CD8-positive, alpha-beta memory T cell (primary cell): ENCODE results near the gene NHS. TPM values are rescaled to one million over a fixed set of nuclear protein-coding genes. Genes with fewer than 3 reads are reported as not detected.

Experiments used
- CTCF ChIA-PET: fragments of 350-600 bp; sonication (Branson Sonifier 250); formaldehyde crosslinking; loops from one replicate; lab custom pipeline; 2021; ENCODE audit warnings: antibody characterized with exemption; lab: Charles Lee
- POLR2A ChIA-PET: fragments of 350-600 bp; sonication (Branson Sonifier 250); formaldehyde crosslinking; loops from one replicate; lab custom pipeline; 2021; ENCODE audit warnings: antibody characterized with exemption; lab: Charles Lee
- DNase-seq, 5 donors: peaks; one replicate each; pipeline versions ENCODE4 v3.0.0 to v3.0.0-alpha.2; 2020 to 2022; ENCODE audit warnings: mixed read lengths in 1 of 5
- H3K27ac ChIP-seq: one replicate; pipeline ENCODE4 v1.7.0; 2013; ENCODE audit warnings: low read depth, mild to moderate bottlenecking, low read length, moderate library complexity
- H3K27me3 ChIP-seq: 2 replicates; pipeline ENCODE4 v1.7.0; 2013; ENCODE audit warnings: low read length, mild to moderate bottlenecking; ENCODE audit not compliant: insufficient read depth, poor library complexity, severe bottlenecking
- H3K36me3 ChIP-seq: 2 replicates; pipeline ENCODE4 v1.7.0; 2013; ENCODE audit warnings: mild to moderate bottlenecking, low read length, moderate library complexity; ENCODE audit not compliant: insufficient read depth
- H3K4me1 ChIP-seq: 2 replicates; pipeline ENCODE4 v1.7.0; 2013; ENCODE audit warnings: mild to moderate bottlenecking, low read length, moderate library complexity; ENCODE audit not compliant: insufficient read depth
- H3K4me3 ChIP-seq: 2 replicates; pipeline ENCODE4 v1.7.0; 2013; ENCODE audit warnings: mild to moderate bottlenecking, low read length
- H3K9me3 ChIP-seq: 2 replicates; pipeline ENCODE4 v1.7.0; 2013; ENCODE audit warnings: mild to moderate bottlenecking, low read length
- H3K27ac Mint-ChIP-seq, 8 donors: one replicate each; pipeline ENCODE4 v1.8.0; 2020 to 2021; ENCODE audit warnings: mixed read lengths in 8 of 8, mild to moderate bottlenecking in 6 of 8, inconsistent platforms in 3 of 8, moderate library complexity in 3 of 8
- H3K27me3 Mint-ChIP-seq, 2 donors: one replicate each; pipeline ENCODE4 v1.8.0; 2020 to 2021; ENCODE audit warnings: mixed read lengths in 2 of 2, mild to moderate bottlenecking in 1 of 2, moderate library complexity in 1 of 2
- H3K36me3 Mint-ChIP-seq, 3 donors: one replicate each; pipeline ENCODE4 v1.8.0; 2020 to 2021; ENCODE audit warnings: mixed read lengths in 3 of 3, inconsistent platforms in 1 of 3, mild to moderate bottlenecking in 1 of 3
- H3K4me1 Mint-ChIP-seq, 3 donors: one replicate each; pipeline ENCODE4 v1.8.0; 2020 to 2021; ENCODE audit warnings: mixed read lengths in 3 of 3, inconsistent platforms in 1 of 3, mild to moderate bottlenecking in 1 of 3
- H3K4me3 Mint-ChIP-seq, 7 donors: one replicate each; pipeline ENCODE4 v1.8.0; 2020 to 2021; ENCODE audit warnings: mixed read lengths in 7 of 7, mild to moderate bottlenecking in 6 of 7, moderate library complexity in 4 of 7, inconsistent platforms in 2 of 7
- H3K9me3 Mint-ChIP-seq, 5 donors: one replicate each; pipeline ENCODE4 v1.8.0; 2020 to 2022; ENCODE audit warnings: mixed read lengths in 5 of 5, mild to moderate bottlenecking in 3 of 5, moderate library complexity in 2 of 5, inconsistent platforms in 1 of 5
- polyA plus RNA-seq: library from polyadenylated mRNA; unstranded; fragments of 300-500 nt; fragmentation: Illumina TruSeq; gene quantifications from one replicate; pipeline ENCODE4 v1.2.3, GENCODE V29; 2021
- total RNA-seq, 2 experiments: library from RNA; stranded (reverse); gene quantifications; one replicate each; pipeline ENCODE4 v1.2.3, GENCODE V29; 2021

The NHS gene
- total and polyA plus RNA-seq, 3 experiments from 2014 or later = 9.6 to 11.3 TPM; not detected in 1

DNA sequence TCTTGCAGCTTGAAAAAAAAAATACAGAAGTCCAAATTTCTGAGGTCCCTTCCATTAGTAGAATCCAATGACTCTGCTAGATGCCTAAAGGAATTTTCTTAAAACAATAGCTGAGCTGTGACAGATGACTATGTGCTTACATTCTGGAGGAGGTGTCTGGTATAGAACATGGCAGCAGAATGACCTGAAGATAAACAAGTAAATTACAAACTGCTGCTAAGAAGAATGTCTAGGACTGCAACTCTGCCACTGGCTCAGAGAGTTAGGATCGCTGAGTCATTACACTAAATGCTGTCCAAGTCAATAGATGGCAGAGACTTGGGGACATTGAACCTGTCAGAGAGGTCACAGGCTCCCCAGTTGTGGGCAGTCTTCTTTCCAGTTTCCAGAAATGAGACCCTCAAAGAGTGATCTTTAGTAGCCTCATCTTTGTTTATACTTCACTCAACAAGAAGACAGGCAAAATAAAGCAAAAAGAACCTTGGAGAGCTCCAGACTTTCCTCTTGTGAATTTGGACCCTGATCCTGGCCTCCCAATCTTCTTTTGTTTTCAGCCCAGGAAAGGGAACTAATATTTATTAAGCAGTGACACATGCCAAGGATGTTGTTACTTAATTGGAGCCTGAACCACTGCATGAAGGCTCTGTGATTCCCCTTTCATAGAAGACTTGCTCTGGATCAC lies 305.9 kb downstream of the NHS start:
- ChIA-PET CTCF (interaction anchor here (0.6 kb wide), 1 partner anchor 508 kb away, joined by 3 read pairs; no protein-coding TSS in a partner anchor), POLR2A (no interaction called here)
- H3K4me3 ChIP-seq = no peak overlapping the region
- H3K27me3 ChIP-seq = no peaks in the 10 kb centered on the region
- H3K4me3 Mint-ChIP-seq = no peak overlapping the region
- H3K9me3 Mint-ChIP-seq = peaks cover 0 to 3% (median 0%) of the 10 kb centered on the region in 5 donors
- no peaks in the 10 kb centered on the region for H3K36me3 Mint-ChIP-seq
- H3K27me3 Mint-ChIP-seq = peaks cover 0 to 8% of the 10 kb centered on the region in 2 donors
- no peak overlapping the region for H3K27ac ChIP-seq
- no peaks in the 10 kb centered on the region for H3K4me1 ChIP-seq
- DNase-seq = no peak
- no peaks in the 10 kb centered on the region for H3K36me3 ChIP-seq
- no peak overlapping the region for H3K27ac Mint-ChIP-seq
- H3K4me1 Mint-ChIP-seq = peaks cover 6 to 17% (median 13%) of the 10 kb centered on the region in 3 donors
- no peaks in the 10 kb centered on the region for H3K9me3 ChIP-seq

DNA sequence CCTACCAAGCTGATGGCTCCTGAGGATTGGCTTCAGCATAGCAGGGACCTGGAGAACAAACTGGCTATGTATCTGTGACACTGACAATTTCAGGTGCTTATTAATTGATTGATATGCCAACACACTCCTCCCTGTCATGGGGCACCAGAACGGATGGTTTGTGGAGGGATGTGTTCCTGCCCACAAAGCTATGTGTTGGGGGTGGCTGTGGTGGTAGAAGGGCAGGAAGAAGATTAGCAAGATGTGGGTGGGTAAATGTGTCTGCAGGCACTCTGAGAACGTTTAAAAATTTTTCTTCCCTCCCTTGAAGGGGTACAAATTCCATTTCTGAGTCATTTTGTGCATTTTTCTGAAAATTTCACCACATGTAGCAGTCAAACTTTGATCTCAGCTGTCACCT lies 307.3 kb downstream of the NHS start:
- Histone ChIP-seq H3K9me3 (no peaks in the 10 kb centered on the region), H3K27ac (no peak overlapping the region), H3K4me1 (no peaks in the 10 kb centered on the region), H3K36me3 (no peaks in the 10 kb centered on the region), H3K4me3 (no peak overlapping the region), H3K27me3 (no peaks in the 10 kb centered on the region)
- Mint-ChIP-seq H3K4me3 (peak overlapping the region in 4 of 7 donors; percentile 8 to 51 (median 44)), H3K36me3 (no peaks in the 10 kb centered on the region), H3K27ac (peak overlapping the region in 1 of 8 donors; percentile 67), H3K4me1 (peaks cover 6 to 17% (median 13%) of the 10 kb centered on the region in 3 donors), H3K27me3 (peaks cover 0 to 8% of the 10 kb centered on the region in 2 donors), H3K9me3 (peaks cover 0 to 3% (median 0%) of the 10 kb centered on the region in 5 donors)
- no peak for DNase-seq
- CTCF ChIA-PET = no interaction called here
- POLR2A ChIA-PET = no interaction called here

DNA sequence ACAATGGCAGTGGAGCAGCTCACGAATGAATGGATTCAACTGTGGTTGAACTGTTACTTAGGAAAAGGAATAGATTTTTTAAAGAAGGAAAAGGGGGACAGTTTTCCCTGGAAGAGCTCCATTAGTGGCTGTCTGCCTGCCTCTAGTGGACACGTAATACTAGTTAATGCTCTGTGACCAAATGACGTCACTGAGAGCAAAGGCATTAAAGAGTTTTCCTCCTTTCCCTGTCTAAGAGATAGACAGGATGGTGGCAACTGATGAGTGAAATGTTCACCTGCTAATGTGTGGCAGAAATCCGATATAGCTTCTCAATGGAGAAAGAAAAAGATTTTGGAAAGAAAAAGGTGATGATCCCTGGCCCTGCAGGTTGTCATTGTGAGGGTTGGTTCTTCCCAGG lies 310.0 kb downstream of the NHS start:
- Histone ChIP-seq H3K27me3 (no peaks in the 10 kb centered on the region), H3K4me3 (no peak overlapping the region), H3K4me1 (no peaks in the 10 kb centered on the region), H3K36me3 (no peaks in the 10 kb centered on the region), H3K9me3 (no peaks in the 10 kb centered on the region), H3K27ac (no peak overlapping the region)
- Mint-ChIP-seq H3K27me3 (peaks cover 0 to 10% of the 10 kb centered on the region in 2 donors), H3K27ac (no peak overlapping the region), H3K36me3 (no peaks in the 10 kb centered on the region), H3K4me1 (peaks cover 6 to 17% (median 13%) of the 10 kb centered on the region in 3 donors), H3K4me3 (no peak overlapping the region), H3K9me3 (peaks cover 0 to 3% (median 0%) of the 10 kb centered on the region in 5 donors)
- POLR2A ChIA-PET = no interaction called here
- CTCF ChIA-PET = no interaction called here
- DNase-seq = no peak

DNA sequence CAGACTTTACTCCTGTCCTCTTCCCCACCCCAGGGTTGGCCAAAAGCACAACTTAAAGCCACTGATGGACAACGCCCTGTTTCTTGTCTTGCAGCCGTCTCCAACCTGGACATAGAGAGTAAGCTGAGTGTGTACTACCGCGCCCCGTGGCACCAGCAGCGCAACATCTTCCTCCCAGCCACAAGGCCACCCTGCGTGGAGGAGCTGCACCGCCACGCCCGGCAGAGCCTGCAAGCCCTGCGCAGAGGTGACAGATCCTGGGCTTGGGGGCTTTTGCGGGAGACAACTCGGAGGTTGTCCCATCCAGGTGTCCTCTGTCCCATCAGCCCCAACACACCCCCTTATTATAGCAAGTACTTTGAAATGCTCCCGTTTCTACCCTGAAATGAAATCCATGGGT lies 312.6 kb downstream of the NHS start:
- no peaks in the 10 kb centered on the region for H3K4me1 ChIP-seq
- POLR2A ChIA-PET = no interaction called here
- no peaks in the 10 kb centered on the region for H3K36me3 ChIP-seq
- H3K27ac ChIP-seq = no peak overlapping the region
- peaks cover 0 to 10% of the 10 kb centered on the region in 2 donors for H3K27me3 Mint-ChIP-seq
- DNase-seq = no peak
- H3K9me3 ChIP-seq = no peaks in the 10 kb centered on the region
- CTCF ChIA-PET = no interaction called here
- peaks cover under 1 to 5% (median 4%) of the 10 kb centered on the region in 3 donors for H3K4me1 Mint-ChIP-seq
- H3K4me3 Mint-ChIP-seq = no peak overlapping the region
- no peak overlapping the region for H3K4me3 ChIP-seq
- no peaks in the 10 kb centered on the region for H3K36me3 Mint-ChIP-seq
- no peaks in the 10 kb centered on the region for H3K27me3 ChIP-seq
- peaks cover 0 to 3% (median 0%) of the 10 kb centered on the region in 5 donors for H3K9me3 Mint-ChIP-seq
- no peak overlapping the region for H3K27ac Mint-ChIP-seq

DNA sequence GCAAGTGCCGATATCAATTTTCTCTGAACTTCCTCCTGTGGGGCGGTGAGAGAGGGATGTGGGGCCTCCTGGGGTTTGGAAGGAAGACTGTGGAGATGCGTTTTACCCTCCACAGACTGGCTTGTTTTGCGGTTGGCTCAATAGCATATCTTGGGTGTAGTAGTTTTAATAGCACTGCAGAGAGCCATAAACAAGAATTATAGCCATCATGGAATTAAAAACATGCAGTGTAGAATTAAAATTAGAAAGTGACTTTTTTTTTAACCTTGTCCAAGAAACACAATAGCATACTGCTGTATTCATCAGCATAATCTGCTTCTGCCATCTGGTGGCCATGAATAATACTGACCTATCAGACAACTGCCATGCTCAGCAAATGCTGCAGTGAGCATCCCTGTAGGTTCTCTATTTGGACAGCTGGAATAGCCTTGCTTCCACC lies 315.0 kb downstream of the NHS start:
- H3K27me3 ChIP-seq = no peaks in the 10 kb centered on the region
- H3K27me3 Mint-ChIP-seq = peaks cover 0 to 8% of the 10 kb centered on the region in 2 donors
- POLR2A ChIA-PET = no interaction called here
- no peak overlapping the region for H3K4me3 Mint-ChIP-seq
- CTCF ChIA-PET = interaction anchor here (1.8 kb wide), 1 partner anchor 448 kb away, joined by 4 read pairs; no protein-coding TSS in a partner anchor
- H3K36me3 ChIP-seq = no peaks in the 10 kb centered on the region
- H3K36me3 Mint-ChIP-seq = peaks cover 0 to 2% (median 0%) of the 10 kb centered on the region in 3 donors
- H3K9me3 Mint-ChIP-seq = peaks cover 0 to 3% (median 0%) of the 10 kb centered on the region in 5 donors
- peak in 4 of 5 donors; percentile 1 to 45 (median 20) for DNase-seq
- no peaks in the 10 kb centered on the region for H3K4me1 Mint-ChIP-seq
- H3K4me3 ChIP-seq = no peak overlapping the region
- no peak overlapping the region for H3K27ac ChIP-seq
- H3K27ac Mint-ChIP-seq = peak overlapping the region in 1 of 8 donors; percentile 17
- H3K9me3 ChIP-seq = no peaks in the 10 kb centered on the region
- no peaks in the 10 kb centered on the region for H3K4me1 ChIP-seq

DNA sequence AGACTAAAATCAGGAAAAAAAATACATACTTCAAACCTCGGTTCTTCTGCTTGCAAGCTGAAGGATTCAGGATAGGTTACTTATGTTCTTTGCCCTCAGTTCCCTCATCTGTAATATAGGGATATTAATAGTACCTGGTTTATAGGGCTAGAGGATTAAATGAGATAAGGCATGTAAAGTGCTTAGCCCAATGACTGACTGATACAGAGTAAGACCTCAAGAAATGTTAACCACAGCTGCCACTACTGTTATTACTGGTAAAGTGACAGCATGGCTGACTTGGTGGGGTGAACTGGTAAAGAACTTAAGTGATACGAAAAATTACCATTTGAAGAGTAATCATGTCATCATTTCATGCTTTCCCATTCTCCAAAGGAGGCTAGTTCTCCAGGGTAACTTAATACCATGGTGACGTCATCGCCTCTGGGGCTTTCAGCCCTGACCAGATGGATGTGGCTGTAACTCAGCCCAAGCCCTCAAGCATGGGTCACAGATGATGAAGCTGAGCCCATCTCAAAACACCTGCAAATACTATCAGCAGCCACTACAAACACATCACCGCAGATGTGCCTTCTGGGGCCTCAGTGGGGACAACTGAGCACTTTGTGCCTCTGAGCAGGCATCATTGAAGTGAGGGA lies 317.8 kb downstream of the NHS start:
- no peaks in the 10 kb centered on the region for H3K27me3 ChIP-seq
- no peaks in the 10 kb centered on the region for H3K9me3 ChIP-seq
- no peaks in the 10 kb centered on the region for H3K4me1 Mint-ChIP-seq
- no peaks in the 10 kb centered on the region for H3K9me3 Mint-ChIP-seq
- CTCF ChIA-PET = no interaction called here
- no peak overlapping the region for H3K4me3 ChIP-seq
- no peak for DNase-seq
- H3K27me3 Mint-ChIP-seq = peaks cover 0 to 3% of the 10 kb centered on the region in 2 donors
- no peak overlapping the region for H3K4me3 Mint-ChIP-seq
- peaks cover 0 to 2% (median 0%) of the 10 kb centered on the region in 3 donors for H3K36me3 Mint-ChIP-seq
- H3K27ac ChIP-seq = no peak overlapping the region
- POLR2A ChIA-PET = no interaction called here
- no peaks in the 10 kb centered on the region for H3K36me3 ChIP-seq
- no peaks in the 10 kb centered on the region for H3K4me1 ChIP-seq
- H3K27ac Mint-ChIP-seq = no peak overlapping the region

DNA sequence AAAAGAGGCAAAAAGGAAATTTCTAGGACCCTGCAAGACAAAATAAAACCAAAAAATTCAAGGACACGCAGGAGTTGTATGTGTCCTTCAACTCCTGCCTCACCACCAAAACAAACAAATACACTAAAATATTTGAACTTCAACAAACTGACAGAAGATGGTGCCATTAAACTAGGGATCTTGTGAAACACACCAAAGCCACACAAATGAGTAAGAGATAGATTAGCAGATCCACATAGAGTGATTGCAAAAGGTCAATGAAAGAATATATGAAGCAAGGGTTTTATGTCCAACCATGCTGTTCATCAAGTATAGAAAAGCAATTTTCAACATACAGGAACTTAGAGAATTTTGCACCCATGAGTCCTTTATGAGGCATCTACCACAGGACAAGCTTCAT lies 322.2 kb downstream of the NHS start:
- CTCF ChIA-PET = no interaction called here
- Histone ChIP-seq H3K27me3 (no peaks in the 10 kb centered on the region), H3K27ac (no peak overlapping the region), H3K36me3 (no peaks in the 10 kb centered on the region), H3K4me1 (no peaks in the 10 kb centered on the region), H3K4me3 (no peak overlapping the region), H3K9me3 (no peaks in the 10 kb centered on the region)
- Mint-ChIP-seq H3K36me3 (peaks cover 0 to 2% (median 0%) of the 10 kb centered on the region in 3 donors), H3K9me3 (no peaks in the 10 kb centered on the region), H3K4me1 (no peaks in the 10 kb centered on the region), H3K27me3 (peaks cover 0 to 3% of the 10 kb centered on the region in 2 donors), H3K27ac (no peak overlapping the region), H3K4me3 (no peak overlapping the region)
- POLR2A ChIA-PET = no interaction called here
- DNase-seq = peak in 1 of 5 donors; percentile 2

DNA sequence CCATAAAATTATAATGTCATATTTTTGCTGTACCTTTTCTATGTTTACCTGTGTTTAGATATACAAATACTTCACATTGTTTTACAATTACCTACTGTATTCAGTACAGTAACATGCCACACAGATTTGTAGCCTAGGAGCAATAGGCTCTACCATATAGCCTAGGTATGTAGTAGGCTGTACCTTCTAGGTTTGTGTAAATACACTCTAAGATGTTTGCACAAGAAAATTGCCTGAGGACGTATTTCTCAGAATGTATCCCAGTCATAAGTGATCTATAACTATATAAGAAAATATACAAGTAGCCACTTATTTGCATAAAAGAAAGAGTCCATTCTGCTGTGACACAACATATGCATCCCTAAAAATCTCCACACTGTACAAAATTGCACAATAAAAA lies 326.0 kb downstream of the NHS start:
- peaks cover 0 to 4% of the 10 kb centered on the region in 2 donors for H3K27me3 Mint-ChIP-seq
- H3K36me3 ChIP-seq = no peaks in the 10 kb centered on the region
- no peak overlapping the region for H3K4me3 ChIP-seq
- no peak overlapping the region for H3K27ac Mint-ChIP-seq
- H3K4me1 Mint-ChIP-seq = no peaks in the 10 kb centered on the region
- no peak overlapping the region for H3K4me3 Mint-ChIP-seq
- no peaks in the 10 kb centered on the region for H3K36me3 Mint-ChIP-seq
- no peak for DNase-seq
- H3K27ac ChIP-seq = no peak overlapping the region
- H3K27me3 ChIP-seq = no peaks in the 10 kb centered on the region
- no peaks in the 10 kb centered on the region for H3K9me3 ChIP-seq
- peaks cover 0 to 1% (median 0%) of the 10 kb centered on the region in 5 donors for H3K9me3 Mint-ChIP-seq
- POLR2A ChIA-PET = no interaction called here
- CTCF ChIA-PET = no interaction called here
- no peaks in the 10 kb centered on the region for H3K4me1 ChIP-seq
